Panc1 (cell line): ENCODE data around the gene CYB5R4. TPM values are rescaled to one million over a fixed set of nuclear protein-coding genes. Genes with fewer than 3 reads are reported as not detected.

ENCODE experiments used
- ATAC-seq: fragments of 200-7000 bp; cut with Tn5 transposase; 2 replicates; pipeline ENCODE4 v1.9.1; 2020; ENCODE audit warnings: mild to moderate bottlenecking, moderate library complexity
- BruUV-seq: library from RNA; stranded (reverse); fragments of 400-500 nt; replicated peaks from 2 replicates; lab custom pipeline; 2021; lab: Mats Ljungman, UMichigan
- CTCF ChIA-PET: fragments of 300-600 bp; sonication (Branson Sonifier 250); formaldehyde crosslinking; loops from one replicate; lab custom pipeline; 2022; ENCODE audit warnings: antibody characterized with exemption; lab: Charles Lee
- POLR2A ChIA-PET: fragments of 300-600 bp; sonication (Branson Sonifier 250); formaldehyde crosslinking; loops from one replicate; lab custom pipeline; 2022; ENCODE audit warnings: antibody characterized with exemption; lab: Charles Lee
- DNase-seq: peaks from one replicate; pipeline ENCODE4 v3.0.0-alpha.2; 2010; ENCODE audit warnings: low read depth, low spot score
- H3K27ac ChIP-seq: 2 replicates; pipeline ENCODE4 v1.5.1; 2011; ENCODE audit warnings: mild to moderate bottlenecking, low read length, inconsistent platforms
- H3K27me3 ChIP-seq: fragments of 200-500 bp; sonication (Bioruptor generic); 2 replicates; pipeline ENCODE4 v1.6.0; 2014; ENCODE audit warnings: low read length, inconsistent platforms; ENCODE audit not compliant: control insufficient read depth, insufficient read depth
- H3K36me3 ChIP-seq: fragments of 200-500 bp; sonication (Bioruptor generic); 2 replicates; pipeline ENCODE4 v1.5.1; 2014; ENCODE audit warnings: inconsistent platforms, mild to moderate bottlenecking, low read length, moderate library complexity; ENCODE audit not compliant: control insufficient read depth, insufficient read depth
- H3K4me1 ChIP-seq: 2 replicates; pipeline ENCODE4 v1.5.1; 2011; ENCODE audit warnings: inconsistent platforms, mild to moderate bottlenecking, low read length, moderate library complexity; ENCODE audit not compliant: control insufficient read depth, insufficient read depth
- H3K4me3 ChIP-seq, 2 experiments: 2 replicates each; pipeline ENCODE4 v1.5.1; 2011 to 2012; ENCODE audit warnings: low read depth in 2 of 2, low read length in 2 of 2, mild to moderate bottlenecking in 2 of 2, inconsistent platforms in 1 of 2, moderate library complexity in 1 of 2
- H3K9me3 ChIP-seq: fragments of 200-500 bp; sonication (Bioruptor generic); 2 replicates; pipeline ENCODE4 v1.5.1; 2014; ENCODE audit warnings: low read depth, mild to moderate bottlenecking, inconsistent platforms, low read length, moderate library complexity; ENCODE audit not compliant: control insufficient read depth, insufficient read depth
- CTCF ChIP-seq: fragments of 450-650 bp; IDR thresholded peaks from 2 replicates; pipeline ENCODE4 v1.5.1; 2017; ENCODE audit warnings: mild to moderate bottlenecking
- POLR2AphosphoS5 ChIP-seq: IDR thresholded peaks from 2 replicates; pipeline ENCODE4 v1.6.1; 2012; ENCODE audit warnings: mild to moderate bottlenecking, low read depth, low read length, moderate library complexity
- REST ChIP-seq, 2 experiments: IDR thresholded peaks; 2 replicates each; pipeline ENCODE4 v1.6.1; 2011 to 2012; ENCODE audit warnings: low read depth in 2 of 2, control low read depth in 1 of 2, low read length in 1 of 2, mild to moderate bottlenecking in 1 of 2, moderate library complexity in 1 of 2; ENCODE audit not compliant: insufficient read depth in 1 of 2
- SIN3A ChIP-seq: IDR thresholded peaks from 2 replicates; pipeline ENCODE4 v1.6.1; 2012; ENCODE audit warnings: low read depth, mild to moderate bottlenecking, low read length, moderate library complexity, borderline replicate concordance; ENCODE audit not compliant: insufficient read depth
- TCF7L2 ChIP-seq: IDR thresholded peaks from 2 replicates; pipeline ENCODE4 v1.6.1; 2011; ENCODE audit warnings: mild to moderate bottlenecking, low read depth, low read length, inconsistent platforms
- in situ Hi-C: cut with HindIII; loops from 2 replicates; pipeline ENCODE4 v1.10.0; 2016; ENCODE audit warnings: low sequenced_read_pairs, low pct_unique_long_range_greater_than_20kb
- intact Hi-C: fragments of 100-400 bp; cut with micrococcal nuclease; formaldehyde crosslinking; loops from one replicate; pipeline ENCODE4 v1.10.0; 2022; ENCODE audit not compliant: unreplicated experiment
- total RNA-seq: library from RNA; stranded (reverse); gene quantifications from one replicate; pipeline ENCODE4 v1.2.1, GENCODE V29; 2021; ENCODE audit not compliant: unreplicated experiment

Gene CYB5R4
- total RNA-seq, 1 experiment from 2014 or later = 31.7 TPM

GRCh38 chr6:83854766-83855165, 4.7 kb upstream of the CYB5R4 start:
- TF ChIP-seq TCF7L2 (no peak), REST (IDR thresholded peaks at IDR 0.05; ENCODE audit: insufficient read depth in 1 of 2, low read depth in 2 of 2, low read length in 1 of 2) (no peak), SIN3A (no peak), CTCF (no peak), POLR2AphosphoS5 (no peak)
- in situ Hi-C loops (no loop called here), intact Hi-C loops (no loop called here)
- no peaks in the 10 kb centered on the region; the same call in none of the 2 replicates for H3K36me3 ChIP-seq
- no peaks in the 10 kb centered on the region for H3K9me3 ChIP-seq
- BruUV-seq = no TSS peak
- H3K4me3 ChIP-seq = peak overlapping the region in 1 of 2 experiments; percentile 76; a peak in 3 of 4 replicates
- H3K27me3 ChIP-seq = peaks cover 2% of the 10 kb centered on the region; the same call in 1 of the 2 replicates
- H3K4me1 ChIP-seq = peaks cover 8% of the 10 kb centered on the region; the same call in 1 of the 2 replicates
- no peak overlapping the region; the same call in 1 of the 2 replicates for H3K27ac ChIP-seq
- ChIA-PET POLR2A (no interaction called here), CTCF (no interaction called here)
- DNase-seq (no peak), ATAC-seq (no peak)

- in situ Hi-C loops (no loop called here), intact Hi-C loops (no loop called here)
- peak overlapping the region; percentile 68 to 79 for H3K4me3 ChIP-seq
- H3K9me3 ChIP-seq = no peaks in the 10 kb centered on the region
- no peaks in the 10 kb centered on the region for H3K27me3 ChIP-seq
- ChIA-PET CTCF (interaction anchor here (1.2 kb wide), 1 partner anchor 245 kb away, joined by 3 read pairs; no protein-coding TSS in a partner anchor), POLR2A (interaction anchor here (0.6 kb wide), 1 partner anchor 15 kb away, joined by 3 read pairs; no protein-coding TSS in a partner anchor)
- BruUV-seq = no TSS peak
- ATAC-seq = no peak
- H3K36me3 ChIP-seq = peaks cover 6% of the 10 kb centered on the region
- peaks cover 11% of the 10 kb centered on the region for H3K4me1 ChIP-seq
- no peak for DNase-seq
- peak overlapping the region; percentile 82 for H3K27ac ChIP-seq
- TF ChIP-seq POLR2AphosphoS5 (no peak), TCF7L2 (no peak), SIN3A (no peak), CTCF (no peak)
Observed at GRCh38 chr6:83860359-83860755, 868 bp downstream of the CYB5R4 start.
